ENCODE measurements around the gene C10orf67.

- TF ChIP-seq ZNF512 (tag; IDR thresholded peaks at IDR 0.05) (no peak), BRF2 (IDR thresholded peaks at IDR 0.05; ENCODE audit: borderline replicate concordance, insufficient read depth, insufficient read length) (no peak), SUPT5H (IDR thresholded peaks at IDR 0.05) (no peak), YY1 (IDR thresholded peaks at IDR 0.05; ENCODE audit: borderline replicate concordance in 1 of 3, control insufficient read depth in 1 of 3, extremely low read depth in 1 of 3, insufficient read depth in 3 of 3, insufficient read length in 1 of 3, insufficient replicate concordance in 2 of 3, low read depth in 1 of 3, low read length in 2 of 3) (no peak), JUN (IDR thresholded peaks at IDR 0.05; ENCODE audit: borderline replicate concordance, low read depth, low read length) (no peak), JUN (CRISPR knock-in tag; IDR thresholded peaks at IDR 0.05; ENCODE audit: borderline replicate concordance) (no peak), MGA (IDR thresholded peaks at IDR 0.05) (no peak), HDAC1 (IDR thresholded peaks at IDR 0.05) (no peak), CHD2 (IDR thresholded peaks at IDR 0.05; ENCODE audit: low read depth, low read length) (no peak), ZNF274 (IDR thresholded peaks at IDR 0.05; ENCODE audit: borderline replicate concordance, low read depth, low read length) (no peak), XRCC5 (IDR thresholded peaks at IDR 0.05; ENCODE audit: low read depth, low read length) (no peak)
- TF ChIP-seq, protein P1, sequence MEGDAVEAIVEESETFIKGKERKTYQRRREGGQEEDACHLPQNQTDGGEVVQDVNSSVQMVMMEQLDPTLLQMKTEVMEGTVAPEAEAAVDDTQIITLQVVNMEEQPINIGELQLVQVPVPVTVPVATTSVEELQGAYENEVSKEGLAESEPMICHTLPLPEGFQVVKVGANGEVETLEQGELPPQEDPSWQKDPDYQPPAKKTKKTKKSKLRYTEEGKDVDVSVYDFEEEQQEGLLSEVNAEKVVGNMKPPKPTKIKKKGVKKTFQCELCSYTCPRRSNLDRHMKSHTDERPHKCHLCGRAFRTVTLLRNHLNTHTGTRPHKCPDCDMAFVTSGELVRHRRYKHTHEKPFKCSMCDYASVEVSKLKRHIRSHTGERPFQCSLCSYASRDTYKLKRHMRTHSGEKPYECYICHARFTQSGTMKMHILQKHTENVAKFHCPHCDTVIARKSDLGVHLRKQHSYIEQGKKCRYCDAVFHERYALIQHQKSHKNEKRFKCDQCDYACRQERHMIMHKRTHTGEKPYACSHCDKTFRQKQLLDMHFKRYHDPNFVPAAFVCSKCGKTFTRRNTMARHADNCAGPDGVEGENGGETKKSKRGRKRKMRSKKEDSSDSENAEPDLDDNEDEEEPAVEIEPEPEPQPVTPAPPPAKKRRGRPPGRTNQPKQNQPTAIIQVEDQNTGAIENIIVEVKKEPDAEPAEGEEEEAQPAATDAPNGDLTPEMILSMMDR (IDR thresholded peaks at IDR 0.05 in 2 of 3, conservative IDR thresholded peaks at IDR 0.05 in 1 of 3; ENCODE audit: insufficient read depth in 2 of 3, low read depth in 1 of 3, low read length in 3 of 3): no peak
Measured at GRCh38 chr10:23383637-23384036, 39.0 kb upstream of the C10orf67 start.

Measured in K562 (cell line).